NCI-H146 treated with DMSO at 0.1 percent for 48 hours (cell line): Measurements from ENCODE around the gene FKBP8.
"Not testable (repeated sequence)": the region's sequence is repeated elsewhere in the genome, so short reads cannot be mapped to it uniquely, and the experiment has no call there.

Source experiments
- DNase-seq: peaks from one replicate; lab custom pipeline; 2025; ENCODE audit not compliant: unreplicated experiment; lab: John Stamatoyannopoulos, UW

The FKBP8 gene

DNA sequence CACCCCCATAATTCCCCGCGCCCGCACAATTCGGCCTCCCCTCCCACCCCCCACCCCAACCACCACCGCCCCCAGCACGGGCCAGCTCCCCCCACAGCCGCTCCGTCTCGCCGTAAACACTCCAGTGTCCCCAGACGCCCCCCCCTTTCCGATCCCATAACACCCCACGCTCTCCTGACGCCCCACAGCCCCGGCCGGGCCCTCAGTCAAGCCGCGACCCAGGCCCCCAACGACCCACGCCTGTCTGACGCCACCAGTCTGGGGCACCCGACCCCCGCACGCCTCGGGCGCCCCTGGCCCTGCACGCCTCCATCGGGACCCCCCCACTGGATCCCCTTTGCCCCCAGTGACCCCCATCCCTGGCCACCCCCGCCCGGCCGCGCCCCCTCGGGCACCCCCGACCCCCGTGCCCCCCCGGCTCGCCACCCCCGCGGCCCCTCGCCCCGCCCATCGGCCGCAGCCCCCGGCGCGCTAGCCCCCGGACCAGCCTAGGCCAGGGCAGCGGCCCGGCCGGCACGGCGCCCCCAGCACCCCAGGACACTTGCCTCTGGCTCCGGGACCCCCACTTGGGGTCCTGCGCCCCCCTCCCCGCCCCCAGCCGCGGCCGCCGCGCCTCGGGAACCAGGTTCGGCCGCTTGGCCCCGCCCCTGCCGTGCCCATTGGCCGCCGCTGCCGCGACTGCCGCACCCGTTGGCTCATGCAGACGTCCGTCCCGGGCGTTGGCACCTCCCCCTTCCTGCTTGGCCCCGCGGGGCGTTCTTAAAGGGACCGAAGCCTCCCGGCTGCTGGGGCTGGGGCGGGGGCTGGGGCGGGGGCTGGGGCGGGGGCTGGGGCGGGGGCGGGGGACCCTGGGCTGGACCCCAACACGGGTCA lies at the start of gene FKBP8:
Gene FKBP8 (minus strand): TSS at position 633 of the 873 bp plus-strand sequence. CDS start 1,603 bp downstream, outside the sequence.
- DNase-seq, result peak; percentile 81

DNA sequence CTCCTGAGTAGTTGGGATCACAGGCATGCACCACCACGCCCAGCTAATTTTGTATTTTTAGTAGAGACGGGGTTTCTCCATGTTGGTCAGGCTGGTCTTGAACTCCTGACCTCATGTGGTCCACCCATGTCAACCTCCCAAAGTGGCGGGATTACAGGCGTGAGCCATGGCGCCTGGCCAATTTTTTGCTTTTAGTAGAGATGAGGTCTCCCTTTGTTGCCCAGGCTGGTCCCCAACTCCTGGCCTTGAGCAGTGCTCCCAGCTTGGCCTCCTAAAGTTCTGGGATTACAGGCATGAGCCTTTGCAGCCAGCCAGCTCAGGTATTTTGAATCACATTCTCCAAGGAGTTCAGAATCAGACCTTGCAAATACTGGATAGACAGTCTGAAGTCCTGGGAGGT lies 49.4 kb upstream of the FKBP8 start:
- DNase-seq, result not testable (repeated sequence)

DNA sequence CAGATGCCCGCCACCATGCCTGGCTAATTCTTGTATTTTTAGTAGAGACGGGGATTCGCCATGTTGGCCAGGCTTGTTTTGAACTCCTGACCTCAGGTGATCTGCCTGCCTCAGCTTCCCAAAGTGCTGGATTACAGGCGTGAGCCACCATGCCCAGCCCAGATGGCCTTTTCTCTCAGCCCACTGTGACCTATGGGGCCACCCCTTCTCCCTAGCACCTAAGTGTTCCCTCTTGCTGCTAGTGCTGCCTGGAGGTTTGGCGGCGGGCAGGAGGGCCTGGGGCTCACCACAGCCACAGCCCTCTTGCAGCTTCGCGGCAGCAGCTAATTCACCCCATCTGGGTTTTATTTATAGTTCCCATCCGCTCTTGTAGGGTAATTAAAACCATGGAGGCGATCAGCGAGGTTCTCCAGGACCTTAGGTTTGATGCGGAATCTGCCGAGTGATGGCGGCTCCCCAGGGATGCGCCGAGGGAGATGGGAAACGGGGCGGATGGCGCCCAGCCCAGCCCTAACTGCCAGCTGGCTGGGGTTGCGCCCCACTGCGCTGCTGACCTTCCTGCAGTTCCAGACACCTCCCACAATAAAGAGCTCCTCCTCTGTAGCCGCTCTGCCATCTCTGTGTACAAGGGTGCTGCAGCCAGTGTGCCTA lies 48.5 kb upstream of the FKBP8 start:
- DNase-seq, result no peak

DNA sequence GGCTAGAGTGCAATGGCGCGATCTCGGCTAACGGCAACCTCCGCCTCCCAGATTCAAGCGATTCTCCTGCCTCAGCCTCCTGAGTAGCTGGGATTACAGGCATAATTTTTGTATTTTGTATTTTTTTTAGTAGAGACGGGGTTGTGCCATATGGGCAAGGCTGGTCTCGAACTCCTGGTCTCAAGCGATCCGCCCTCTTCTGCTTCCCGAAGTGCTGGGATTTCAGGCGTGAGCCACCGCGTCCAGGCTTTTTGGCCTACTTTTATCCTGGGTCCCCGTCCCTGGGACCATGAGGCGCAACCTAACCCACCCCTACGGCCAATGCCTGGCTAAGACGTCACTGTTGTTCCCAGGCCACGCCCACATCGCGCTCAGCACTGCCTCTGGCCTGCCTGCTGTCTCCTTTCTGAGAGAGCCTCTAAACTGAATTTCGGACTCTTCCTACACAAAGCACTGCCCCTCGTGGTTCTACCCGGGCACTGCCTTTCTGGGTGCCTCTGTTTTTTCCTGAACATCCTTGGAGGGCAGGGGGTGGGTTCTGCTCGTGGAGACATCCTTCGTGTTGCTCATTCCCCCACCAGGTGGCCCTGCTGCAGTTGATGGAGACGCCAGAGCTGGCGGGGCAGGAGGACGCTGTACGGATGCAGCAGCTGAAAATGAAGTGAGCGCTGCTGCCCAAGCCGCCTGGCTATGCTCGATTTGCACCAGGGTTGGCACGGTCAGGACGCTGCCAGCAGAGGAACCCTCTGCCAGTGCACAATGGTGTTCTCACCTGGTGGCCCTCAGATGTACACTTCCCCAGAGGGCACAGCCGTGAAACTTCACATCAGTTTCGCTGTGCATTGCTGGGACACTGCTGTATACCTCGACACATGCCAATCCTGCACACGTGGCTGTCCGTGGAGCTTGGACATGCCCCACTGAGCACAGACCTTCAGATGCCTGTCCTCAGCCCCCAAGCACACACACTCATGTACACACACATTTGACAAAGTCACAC lies 47.2 kb upstream of the FKBP8 start:
- DNase-seq, result no peak

DNA sequence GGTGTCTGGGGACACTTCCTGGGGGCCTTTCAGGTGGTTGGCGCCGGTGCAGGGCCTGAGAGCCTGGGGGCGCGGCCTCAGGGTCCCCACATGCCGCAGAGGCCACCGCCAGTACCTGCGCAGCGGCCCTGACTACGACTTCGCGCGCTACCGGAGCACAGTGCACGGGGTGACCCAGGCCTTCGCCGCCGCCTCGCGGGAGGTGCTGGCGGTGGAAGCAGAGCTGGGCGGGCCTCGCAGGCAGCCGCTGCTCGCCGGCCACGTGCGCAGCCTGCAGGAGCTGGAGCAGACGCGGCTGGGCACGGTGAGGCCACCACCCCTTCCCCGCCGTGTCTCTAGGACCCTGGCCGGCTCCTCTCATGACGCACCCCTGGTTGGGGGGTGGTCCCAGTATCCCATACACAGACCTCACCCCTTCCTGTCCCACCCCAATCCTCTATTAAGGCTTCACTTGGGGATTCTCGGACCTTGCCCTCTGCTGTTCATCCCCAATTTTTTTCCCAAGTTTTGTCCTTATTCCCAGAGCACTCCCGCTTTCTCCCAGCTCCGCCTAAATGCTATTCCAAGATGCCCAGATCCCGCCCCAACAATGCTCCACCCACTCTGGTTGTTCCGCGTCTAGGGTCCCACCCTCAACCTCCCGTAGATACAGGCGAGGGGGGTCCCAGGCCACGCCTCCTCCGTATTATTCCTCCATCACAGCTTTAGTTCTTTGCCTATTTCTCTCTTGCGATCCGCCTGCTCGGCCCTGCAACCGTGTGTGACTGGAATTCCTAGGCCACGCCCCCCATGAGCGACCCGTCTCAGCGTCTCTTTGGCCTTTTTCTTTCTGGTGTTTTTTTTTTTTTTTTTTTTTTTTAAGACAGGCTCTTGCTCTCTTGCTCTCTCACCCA lies 46.3 kb upstream of the FKBP8 start:
- peak; percentile 60 for DNase-seq

DNA sequence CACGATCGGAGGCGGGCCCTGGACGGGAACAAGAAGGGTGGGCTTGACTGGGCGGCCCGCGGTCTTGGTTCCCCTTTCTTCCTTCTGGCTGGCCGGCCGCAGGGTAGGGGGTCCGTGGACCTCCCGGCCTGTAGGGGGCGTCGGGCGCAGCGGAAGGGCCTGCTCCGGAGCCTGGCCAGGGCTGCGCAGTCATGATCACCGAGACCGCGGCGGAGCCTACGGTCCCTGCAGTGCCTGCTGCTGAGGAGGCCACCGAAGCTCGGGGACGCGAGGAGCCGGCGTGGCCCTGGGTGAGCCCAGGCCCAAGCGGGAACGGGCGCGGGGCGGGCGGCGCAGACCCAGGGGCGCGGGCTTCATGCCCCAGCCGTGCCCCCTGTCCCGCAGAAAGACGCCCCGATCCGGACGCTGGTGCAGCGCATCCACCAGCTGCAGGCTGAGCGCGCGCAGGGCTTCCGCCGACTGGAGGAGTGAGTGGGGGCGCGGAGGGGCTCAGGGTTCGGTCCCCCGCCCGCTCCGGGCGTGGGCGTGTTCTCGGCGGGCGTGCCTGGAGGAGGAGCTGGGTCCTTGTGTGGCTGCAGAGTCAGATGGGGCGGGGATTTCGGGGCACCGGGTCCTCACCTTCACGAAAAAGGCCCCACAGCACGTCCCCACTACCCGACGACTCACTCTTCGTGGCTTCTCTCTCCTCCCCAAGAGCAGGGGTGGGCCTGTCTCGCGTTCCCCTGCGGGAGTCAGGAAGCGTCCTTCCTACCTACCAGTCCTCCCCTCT lies 45.4 kb upstream of the FKBP8 start, which contains the start of gene REX1BD:
Gene REX1BD (plus strand): TSS at position 188 of the 769 bp plus-strand sequence. CDS start 4 bp downstream, at position 192.
- peak; percentile 80 for DNase-seq

DNA sequence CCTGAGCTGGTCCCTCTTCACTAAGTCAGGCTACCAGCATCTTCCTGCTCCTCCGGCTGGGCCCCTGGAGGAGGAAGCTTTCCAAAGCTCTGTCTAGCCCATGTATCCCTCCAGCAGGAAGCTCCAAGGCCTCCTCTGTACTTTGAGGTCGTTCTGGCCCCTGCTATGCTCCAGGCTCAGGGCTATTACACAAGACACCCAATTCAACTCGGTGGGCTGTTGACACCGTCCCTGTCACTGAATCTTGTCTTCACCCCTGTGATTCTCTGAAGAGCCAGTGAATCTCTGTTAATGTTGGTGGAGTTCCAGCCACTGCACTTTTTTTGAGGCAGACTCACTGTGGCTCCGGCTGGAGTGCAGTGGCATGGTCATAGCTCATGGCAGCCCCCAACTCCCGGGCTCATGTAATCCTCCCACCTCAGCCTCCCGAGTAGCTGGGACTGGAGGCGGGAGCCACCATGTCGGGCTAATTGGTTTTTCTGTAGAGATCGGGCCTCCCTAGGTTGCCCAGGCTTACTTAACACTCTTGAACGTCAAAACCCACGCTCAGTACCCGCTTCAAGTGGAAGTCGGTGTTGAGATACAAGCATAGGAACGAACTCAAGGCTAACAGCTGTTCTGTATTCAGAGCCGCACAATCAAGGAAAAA lies 44.7 kb upstream of the FKBP8 start:
- DNase-seq, result no peak

DNA sequence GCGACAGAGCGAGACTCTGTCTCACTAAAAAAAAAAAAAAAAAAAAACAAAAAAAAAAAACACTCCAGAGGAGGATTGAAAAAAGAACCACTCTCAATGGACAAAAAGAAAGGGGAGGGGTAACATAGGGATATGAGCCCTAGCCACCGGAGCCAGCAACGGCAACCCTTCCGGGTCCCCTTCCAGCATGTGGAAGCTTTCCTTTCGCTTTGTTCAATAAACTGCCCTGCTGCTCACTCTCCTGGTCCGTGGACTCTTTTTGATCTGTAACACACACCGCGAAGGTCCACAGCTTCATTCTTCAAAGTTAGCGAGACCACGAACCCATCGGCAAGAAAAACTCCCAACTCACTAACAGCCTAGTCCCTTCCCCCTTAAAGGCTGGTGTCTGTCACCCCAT lies 44.2 kb upstream of the FKBP8 start:
- no peak for DNase-seq

DNA sequence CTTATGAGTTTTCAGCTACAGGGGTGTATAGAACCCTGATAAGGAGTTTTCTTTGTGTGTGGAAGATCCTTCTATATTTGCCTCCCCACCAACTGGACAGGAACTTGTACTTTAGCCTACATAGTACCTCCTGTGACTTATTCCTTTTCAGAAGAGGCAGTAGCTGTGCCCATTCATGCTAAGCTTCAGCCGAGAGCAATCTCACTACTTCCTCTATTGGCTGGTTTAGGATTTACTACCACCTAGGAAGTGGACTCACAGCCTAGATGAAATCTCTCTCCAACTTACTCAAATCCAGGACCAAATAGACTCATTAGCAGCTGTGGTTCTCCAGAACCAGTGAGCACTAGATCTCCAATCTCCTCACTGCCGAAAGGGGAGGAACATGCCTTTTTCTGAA lies 42.9 kb upstream of the FKBP8 start:
- DNase-seq, result no peak

DNA sequence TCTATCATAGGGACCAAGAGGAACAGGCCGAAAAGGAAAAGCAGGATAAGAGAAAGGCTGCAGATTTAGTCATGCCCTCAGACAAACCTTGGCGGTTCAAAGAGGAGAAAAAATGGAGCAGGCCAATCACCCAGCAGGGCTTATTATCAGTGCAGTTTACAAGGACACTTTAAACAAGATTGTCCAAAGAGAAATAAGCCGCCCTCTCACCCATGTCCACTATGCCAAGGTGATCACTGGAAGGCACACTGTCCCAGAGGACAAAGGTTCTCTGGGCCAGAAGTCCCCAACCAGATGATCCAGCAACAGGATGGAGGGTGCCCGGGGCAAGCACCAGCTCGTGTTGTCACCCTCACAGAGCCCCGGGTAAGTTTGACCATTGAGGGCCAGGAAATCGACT lies 36.9 kb upstream of the FKBP8 start:
- no peak for DNase-seq

DNA sequence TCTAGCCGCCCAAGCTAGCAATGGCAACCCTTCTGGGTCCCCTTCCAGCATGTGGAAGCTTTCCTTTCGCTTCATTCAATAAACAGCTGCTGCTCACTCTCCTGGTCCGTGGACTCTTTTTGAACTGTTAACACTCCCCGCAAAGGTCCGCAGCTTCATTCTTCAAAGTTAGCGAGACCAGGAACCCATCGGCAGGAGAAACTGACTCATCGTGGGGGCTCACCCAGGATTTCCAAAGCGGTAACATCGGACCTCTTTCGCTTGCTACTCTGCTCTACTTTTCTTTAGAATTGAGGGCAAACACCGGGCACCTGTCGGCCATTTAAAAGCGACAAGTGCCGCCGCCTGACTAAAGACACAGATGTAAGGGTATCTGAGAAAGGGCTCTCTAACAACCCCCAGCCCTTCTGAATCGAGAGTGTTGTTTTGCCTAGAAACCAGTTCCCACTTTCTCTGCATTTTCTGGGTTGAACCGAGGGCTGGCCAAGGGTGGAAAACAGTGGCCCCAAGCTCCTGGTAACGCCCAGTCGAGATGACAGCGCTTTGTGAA lies 34.1 kb upstream of the FKBP8 start:
- DNase-seq, result no peak

DNA sequence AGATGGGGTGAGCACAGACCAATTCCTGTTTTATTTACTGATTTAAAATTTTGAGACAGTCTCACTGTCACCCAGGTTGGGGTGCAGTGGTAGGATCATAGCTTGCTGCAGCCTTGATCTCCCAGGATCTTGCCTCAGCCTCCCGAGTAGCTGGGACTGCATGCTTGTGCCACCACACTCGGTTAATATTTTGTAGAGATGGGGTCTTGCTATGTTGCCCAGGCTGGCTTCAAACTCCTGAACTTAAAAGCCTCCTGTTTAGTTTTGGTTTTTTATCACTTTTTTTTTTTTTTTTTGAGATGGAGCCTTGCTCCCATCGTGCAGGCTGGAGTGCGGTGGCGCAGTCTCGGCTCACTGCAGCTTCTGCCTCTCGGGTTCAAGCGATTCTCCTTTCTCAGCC lies 33.0 kb upstream of the FKBP8 start:
- no peak for DNase-seq

DNA sequence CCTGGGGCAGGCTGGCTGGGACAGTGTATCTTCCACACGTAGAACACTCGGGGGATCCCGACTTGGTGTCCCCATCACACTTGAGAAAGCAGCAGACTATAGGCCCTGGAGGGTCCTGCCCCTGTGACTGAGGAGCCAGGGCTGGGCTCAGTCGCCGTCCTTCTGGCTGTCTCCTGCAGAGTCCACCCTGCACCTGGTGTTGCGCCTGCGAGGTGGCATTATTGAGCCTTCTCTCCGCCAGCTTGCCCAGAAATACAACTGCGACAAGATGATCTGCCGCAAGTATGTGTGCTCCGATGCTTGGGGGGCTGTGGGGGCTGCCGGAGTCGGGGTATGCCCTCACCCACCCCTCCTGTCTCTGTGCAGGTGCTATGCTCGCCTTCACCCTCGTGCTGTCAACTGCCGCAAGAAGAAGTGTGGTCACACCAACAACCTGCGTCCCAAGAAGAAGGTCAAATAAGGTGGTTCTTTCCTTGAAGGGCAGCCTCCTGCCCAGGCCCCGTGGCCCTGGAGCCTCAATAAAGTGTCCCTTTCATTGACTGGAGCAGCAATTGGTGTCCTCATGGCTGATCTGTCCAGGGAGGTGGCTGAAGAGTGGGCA lies 31.4 kb upstream of the FKBP8 start:
- DNase-seq, result no peak

DNA sequence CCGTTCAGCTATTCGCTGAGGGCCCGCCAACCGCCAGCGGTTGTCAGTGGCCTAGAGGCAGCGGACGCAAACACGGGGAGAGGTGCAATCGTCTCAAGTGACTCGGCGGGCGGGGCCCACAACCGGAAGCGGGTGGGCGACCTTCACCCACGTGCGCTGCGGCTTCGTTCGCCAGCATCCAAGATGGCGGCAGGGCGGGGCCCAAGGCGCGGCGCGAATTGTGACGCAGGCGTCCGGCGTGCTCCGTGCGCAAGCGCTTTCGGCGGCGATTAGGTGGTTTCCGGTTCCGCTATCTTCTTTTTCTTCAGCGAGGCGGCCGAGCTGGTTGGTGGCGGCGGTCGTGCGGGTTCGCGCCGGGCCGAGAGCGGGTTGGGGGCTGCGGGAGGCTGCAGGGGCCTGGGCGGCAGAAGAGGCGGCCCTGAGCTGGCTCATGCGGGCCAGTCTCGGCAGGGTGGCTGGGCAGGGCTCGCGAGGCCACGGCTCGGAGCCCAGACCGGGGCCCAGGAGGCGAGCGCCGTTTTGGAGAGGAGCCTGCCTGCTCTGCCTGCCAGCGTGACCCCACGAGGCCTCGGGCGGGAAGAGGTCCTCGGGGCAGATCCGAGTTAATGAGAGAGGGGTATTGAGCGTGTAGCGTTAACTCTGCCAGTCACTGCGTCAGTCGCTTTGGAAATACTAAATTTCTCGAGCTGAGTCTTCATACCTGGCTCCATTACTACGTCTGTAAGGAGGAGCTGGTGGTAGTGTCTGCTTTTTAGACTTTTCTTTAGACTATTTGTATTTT lies 28.4 kb upstream of the FKBP8 start, which contains the start of gene UBA52:
Gene UBA52 (plus strand): TSS at position 294 of the 781 bp plus-strand sequence. CDS start 1,444 bp downstream, outside the sequence.
- DNase-seq, result peak; percentile 96

DNA sequence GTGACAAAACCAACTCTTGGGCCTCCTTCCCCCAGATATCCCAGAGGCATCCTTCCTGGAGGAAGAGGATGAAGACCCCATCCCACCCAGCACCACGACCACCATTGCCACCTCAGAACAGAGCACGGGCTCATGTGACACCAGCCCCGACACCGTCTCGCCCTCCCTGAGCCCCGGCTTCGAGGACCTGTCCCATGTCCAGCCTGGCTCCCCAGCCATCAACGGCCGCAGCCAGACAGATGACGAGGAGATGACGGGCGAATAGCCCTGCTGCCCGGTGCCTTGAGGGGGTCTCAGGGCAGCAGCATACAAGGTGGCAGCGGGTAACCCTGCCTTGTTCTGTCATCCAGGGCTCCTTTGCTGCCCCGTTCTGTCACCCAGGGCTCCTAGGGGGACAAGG lies 25.0 kb upstream of the FKBP8 start:
- DNase-seq, result no peak

DNA sequence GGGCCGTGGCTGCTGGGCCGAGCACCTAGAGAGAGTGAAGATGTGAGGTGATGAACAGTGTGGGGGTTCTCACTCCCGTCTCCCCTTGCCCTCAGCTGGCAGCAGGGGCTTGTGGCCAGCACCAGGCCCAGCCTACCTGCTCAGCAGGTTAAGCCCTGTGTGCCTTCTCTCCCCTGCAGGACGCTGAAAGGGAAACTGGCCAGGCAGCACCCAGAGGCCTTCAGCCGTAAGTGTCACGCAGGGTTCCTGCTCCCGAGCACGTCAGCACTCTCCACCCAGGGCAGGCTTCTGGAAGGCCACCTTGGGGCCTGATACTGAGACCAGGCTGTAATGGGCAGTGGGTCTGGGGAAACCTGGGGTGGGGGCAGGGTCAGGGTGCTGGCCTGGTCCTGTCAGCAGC lies 23.6 kb upstream of the FKBP8 start:
- no peak for DNase-seq

DNA sequence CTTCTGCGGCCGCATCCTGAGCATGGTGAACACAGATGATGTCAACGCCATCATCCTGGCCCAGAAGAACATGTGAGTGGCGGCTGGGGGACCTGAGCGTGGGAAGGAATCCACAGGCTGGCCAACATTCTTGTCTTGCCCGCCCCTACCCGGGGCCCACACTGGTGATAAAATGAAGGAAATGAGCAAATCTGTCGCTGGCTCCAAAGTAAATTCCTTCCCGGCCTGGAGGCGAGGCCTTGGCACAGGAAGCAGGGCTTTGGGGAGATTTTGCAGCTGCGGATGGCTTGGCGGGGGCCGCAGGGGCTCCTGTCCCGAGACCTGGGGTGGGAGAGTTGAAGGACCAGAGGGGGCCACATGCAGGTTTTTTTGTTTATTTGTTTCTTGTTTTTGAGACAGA lies 18.7 kb upstream of the FKBP8 start:
- DNase-seq, result no peak
